Glutamatergic neuron (in vitro differentiated cells): ENCODE measurements around the gene MTARC2. TPM values are rescaled to one million over a fixed set of nuclear protein-coding genes. Genes with fewer than 3 reads are reported as not detected.
A peak's percentile ranks its signal among the peaks of the same experiment; 100 is the strongest.

Experiments used
- DNase-seq: peaks from one replicate; pipeline ENCODE4 v3.0.0; 2022
- H3K27ac Mint-ChIP-seq: one replicate; pipeline ENCODE4 v1.8.0; 2020; ENCODE audit warnings: mild to moderate bottlenecking, mixed read lengths, inconsistent platforms; ENCODE audit not compliant: unreplicated experiment
- H3K27me3 Mint-ChIP-seq: one replicate; pipeline ENCODE4 v1.8.0; 2020; ENCODE audit warnings: mild to moderate bottlenecking, moderate library complexity, mixed read lengths, inconsistent platforms; ENCODE audit not compliant: unreplicated experiment
- H3K36me3 Mint-ChIP-seq: one replicate; pipeline ENCODE4 v1.8.0; 2020; ENCODE audit warnings: mild to moderate bottlenecking, mixed read lengths, inconsistent platforms; ENCODE audit not compliant: unreplicated experiment
- H3K4me1 Mint-ChIP-seq: one replicate; pipeline ENCODE4 v1.8.0; 2020; ENCODE audit warnings: mild to moderate bottlenecking, low read depth, mixed read lengths, inconsistent platforms; ENCODE audit not compliant: unreplicated experiment
- H3K4me3 Mint-ChIP-seq: one replicate; pipeline ENCODE4 v1.8.0; 2020; ENCODE audit warnings: mild to moderate bottlenecking, mixed read lengths, inconsistent platforms; ENCODE audit not compliant: unreplicated experiment
- H3K9me3 Mint-ChIP-seq: one replicate; pipeline ENCODE4 v1.8.0; 2020; ENCODE audit warnings: mild to moderate bottlenecking, moderate library complexity, mixed read lengths, inconsistent platforms; ENCODE audit not compliant: unreplicated experiment
- total RNA-seq: library from RNA; stranded (reverse); fragmentation: NEBNext Ultra II Directional; extraction: Animal tissue kit (Norgen Biotek cat#: 25700); gene quantifications from one replicate; pipeline ENCODE4 v1.2.1, GENCODE V29; 2021; ENCODE audit not compliant: unreplicated experiment
- TF ChIP-seq, protein P1 (sequence below): fragments of 200-600 bp; sonication (generic); IDR thresholded peaks from one replicate; pipeline ENCODE4 v1.5.0; 2021; ENCODE audit not compliant: partially characterized antibody, unreplicated experiment

Gene MTARC2
- total RNA-seq, 1 donor from 2014 or later, result 3.0 TPM

DNA sequence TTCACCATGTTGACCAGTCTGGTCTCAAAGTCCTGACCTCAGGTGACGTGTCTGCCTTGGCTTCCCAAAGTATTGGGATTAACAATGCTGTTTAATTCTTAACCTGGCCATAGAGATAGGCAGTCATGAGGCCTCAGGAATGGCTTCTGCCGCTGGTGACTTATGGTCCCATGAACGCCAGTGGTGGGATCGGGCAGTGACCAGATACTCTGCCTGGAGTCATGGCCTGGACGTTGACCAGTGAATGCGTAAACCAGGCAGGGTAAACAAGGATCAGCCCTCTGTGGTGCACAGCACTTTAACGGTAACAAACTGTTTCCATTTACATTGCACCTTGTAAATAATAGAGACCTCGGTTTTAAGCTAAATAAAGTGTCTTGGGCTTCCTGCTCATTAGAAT is 61.6 kb downstream of the MTARC2 start:
- Mint-ChIP-seq H3K4me3 (no peak overlapping the region), H3K27ac (no peak overlapping the region), H3K4me1 (peaks cover 12% of the 10 kb centered on the region), H3K9me3 (peaks cover 5% of the 10 kb centered on the region), H3K27me3 (no peaks in the 10 kb centered on the region), H3K36me3 (peaks cover 5% of the 10 kb centered on the region)
- no peak for DNase-seq
- TF ChIP-seq, protein P1, sequence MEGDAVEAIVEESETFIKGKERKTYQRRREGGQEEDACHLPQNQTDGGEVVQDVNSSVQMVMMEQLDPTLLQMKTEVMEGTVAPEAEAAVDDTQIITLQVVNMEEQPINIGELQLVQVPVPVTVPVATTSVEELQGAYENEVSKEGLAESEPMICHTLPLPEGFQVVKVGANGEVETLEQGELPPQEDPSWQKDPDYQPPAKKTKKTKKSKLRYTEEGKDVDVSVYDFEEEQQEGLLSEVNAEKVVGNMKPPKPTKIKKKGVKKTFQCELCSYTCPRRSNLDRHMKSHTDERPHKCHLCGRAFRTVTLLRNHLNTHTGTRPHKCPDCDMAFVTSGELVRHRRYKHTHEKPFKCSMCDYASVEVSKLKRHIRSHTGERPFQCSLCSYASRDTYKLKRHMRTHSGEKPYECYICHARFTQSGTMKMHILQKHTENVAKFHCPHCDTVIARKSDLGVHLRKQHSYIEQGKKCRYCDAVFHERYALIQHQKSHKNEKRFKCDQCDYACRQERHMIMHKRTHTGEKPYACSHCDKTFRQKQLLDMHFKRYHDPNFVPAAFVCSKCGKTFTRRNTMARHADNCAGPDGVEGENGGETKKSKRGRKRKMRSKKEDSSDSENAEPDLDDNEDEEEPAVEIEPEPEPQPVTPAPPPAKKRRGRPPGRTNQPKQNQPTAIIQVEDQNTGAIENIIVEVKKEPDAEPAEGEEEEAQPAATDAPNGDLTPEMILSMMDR, result no peak

DNA sequence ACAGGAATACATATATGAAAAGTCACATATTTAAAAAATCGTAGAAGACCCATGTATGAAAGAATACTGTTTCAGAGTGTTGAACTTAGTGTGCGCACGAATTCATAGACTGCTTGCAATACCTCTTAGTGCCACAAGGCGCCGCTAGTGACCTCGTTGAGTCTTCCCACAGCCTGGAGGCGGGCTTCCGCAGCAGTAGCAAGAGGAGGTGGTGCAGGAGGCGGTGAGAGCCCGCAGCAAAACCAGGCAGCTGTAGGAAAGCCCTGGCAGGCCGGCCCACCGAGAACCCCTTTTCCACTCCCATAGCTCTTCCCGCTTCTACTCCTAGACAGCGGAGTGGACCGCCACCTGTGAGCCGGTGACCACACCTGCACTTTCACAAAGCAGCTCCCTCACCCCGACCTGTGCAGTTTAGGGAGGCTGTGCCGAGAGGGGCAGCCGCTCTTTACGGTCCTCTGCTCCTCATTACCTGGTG is 62.1 kb downstream of the MTARC2 start:
- H3K27me3 Mint-ChIP-seq, result no peaks in the 10 kb centered on the region
- peaks cover 5% of the 10 kb centered on the region for H3K9me3 Mint-ChIP-seq
- no peak overlapping the region for H3K27ac Mint-ChIP-seq
- peaks cover 5% of the 10 kb centered on the region for H3K36me3 Mint-ChIP-seq
- TF ChIP-seq, protein P1, result peak; percentile 97
- peaks cover 8% of the 10 kb centered on the region for H3K4me1 Mint-ChIP-seq
- peak; percentile 84 for DNase-seq
- H3K4me3 Mint-ChIP-seq, result no peak overlapping the region

DNA sequence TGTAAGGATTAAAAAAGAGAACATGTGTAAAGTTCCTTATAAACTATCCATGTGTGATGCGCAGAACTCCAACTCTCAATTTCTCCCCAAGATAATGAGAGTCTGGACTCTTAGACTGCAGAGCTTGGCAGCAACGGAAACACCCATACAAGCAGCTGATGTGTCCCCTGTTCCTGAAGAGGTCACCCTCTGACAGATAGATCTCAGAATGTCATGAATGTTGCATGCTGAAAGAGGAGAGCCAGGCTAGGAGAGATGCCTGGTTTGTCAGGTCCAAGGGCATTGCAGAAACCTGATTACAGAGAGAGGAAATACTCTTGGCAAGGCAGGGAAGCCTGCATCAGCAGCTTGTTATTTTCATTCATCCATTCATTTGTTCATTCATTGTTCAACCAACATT is 62.8 kb downstream of the MTARC2 start:
- Mint-ChIP-seq H3K27me3 (no peaks in the 10 kb centered on the region), H3K4me1 (peaks cover 8% of the 10 kb centered on the region), H3K27ac (no peak overlapping the region), H3K4me3 (no peak overlapping the region), H3K36me3 (peaks cover 5% of the 10 kb centered on the region), H3K9me3 (peaks cover 5% of the 10 kb centered on the region)
- TF ChIP-seq, protein P1, result no peak
- DNase-seq, result no peak

DNA sequence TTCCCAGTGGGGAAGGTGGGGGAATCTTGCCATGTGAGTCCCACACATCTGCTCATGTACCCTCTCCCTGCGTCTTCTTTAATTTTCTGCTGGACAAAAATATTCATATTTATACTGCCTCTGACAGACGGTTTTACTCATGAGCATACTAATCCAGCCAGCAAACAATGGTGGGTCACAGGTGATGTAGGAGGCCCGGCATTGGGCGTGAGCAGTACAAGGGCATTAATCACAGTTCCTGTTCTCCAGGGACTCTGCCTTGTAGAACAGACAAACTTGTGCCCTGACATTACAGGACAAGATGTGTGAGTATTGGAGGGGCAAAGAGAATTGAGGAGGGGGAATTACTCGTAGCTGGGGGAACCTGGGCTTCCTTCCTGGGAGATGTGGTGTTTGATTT is 63.6 kb downstream of the MTARC2 start:
- Mint-ChIP-seq H3K4me3 (no peak overlapping the region), H3K36me3 (peaks cover 5% of the 10 kb centered on the region)

DNA sequence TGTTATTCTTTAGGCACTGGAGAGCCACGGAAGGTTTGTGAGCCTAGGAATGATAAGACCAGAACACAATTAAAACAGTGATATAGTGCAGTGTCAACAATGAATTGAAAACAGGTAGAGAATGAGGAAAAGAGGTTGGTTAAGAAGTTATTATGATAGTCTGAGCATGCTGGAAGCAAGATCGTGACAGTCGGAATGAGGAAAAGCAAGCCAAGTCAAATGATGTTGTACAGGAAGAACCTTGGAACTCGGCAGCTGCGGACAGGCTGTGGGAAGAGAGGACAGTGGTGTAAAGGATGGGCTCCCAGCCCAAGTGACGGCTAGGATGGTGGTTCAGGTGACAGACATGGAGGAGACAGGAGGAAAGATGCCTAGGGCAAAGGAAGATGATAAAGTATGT is 64.2 kb downstream of the MTARC2 start:
- no peak for DNase-seq
- H3K27me3 Mint-ChIP-seq, result no peaks in the 10 kb centered on the region
- no peak overlapping the region for H3K27ac Mint-ChIP-seq
- no peak overlapping the region for H3K4me3 Mint-ChIP-seq
- H3K9me3 Mint-ChIP-seq, result peaks cover 5% of the 10 kb centered on the region
- TF ChIP-seq, protein P1, result no peak
- peaks cover 8% of the 10 kb centered on the region for H3K4me1 Mint-ChIP-seq
- peaks cover 5% of the 10 kb centered on the region for H3K36me3 Mint-ChIP-seq

More for the DNA sequence above, 63.6 kb downstream of the MTARC2 start:
- Mint-ChIP-seq H3K27me3 (no peaks in the 10 kb centered on the region), H3K9me3 (peaks cover 5% of the 10 kb centered on the region), H3K4me1 (peaks cover 8% of the 10 kb centered on the region), H3K27ac (no peak overlapping the region)
- TF ChIP-seq, protein P1, result no peak
- DNase-seq, result no peak
